GM18526 (cell line): ENCODE data around the gene ABCA4.

Experiments used
- POLR2A ChIP-seq: IDR thresholded peaks from 3 replicates; pipeline ENCODE4 v1.6.1; 2011; ENCODE audit not compliant: insufficient read length; ENCODE audit errors: extremely low read depth

Gene ABCA4

DNA sequence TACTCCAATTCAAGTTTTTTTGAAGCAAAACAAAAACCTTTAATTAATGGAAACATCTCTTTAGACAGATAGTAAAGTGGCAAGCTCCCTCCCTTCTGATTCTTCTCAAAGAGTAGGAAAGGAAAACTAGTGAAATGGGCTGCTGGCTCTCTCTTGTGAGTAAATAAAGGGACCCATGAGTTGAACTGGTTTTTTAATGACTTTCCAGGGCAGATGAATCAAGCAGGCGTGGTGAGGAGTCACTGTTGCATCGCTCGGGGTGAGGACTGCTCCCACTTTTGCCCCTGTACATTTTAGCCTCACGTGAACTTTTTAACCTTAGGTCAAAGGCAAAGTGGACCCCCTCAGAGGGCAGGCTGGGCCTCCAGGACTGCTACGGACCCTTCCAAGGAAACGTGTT is 64.8 kb downstream of the ABCA4 start:
- no peak for TF ChIP-seq POLR2A

DNA sequence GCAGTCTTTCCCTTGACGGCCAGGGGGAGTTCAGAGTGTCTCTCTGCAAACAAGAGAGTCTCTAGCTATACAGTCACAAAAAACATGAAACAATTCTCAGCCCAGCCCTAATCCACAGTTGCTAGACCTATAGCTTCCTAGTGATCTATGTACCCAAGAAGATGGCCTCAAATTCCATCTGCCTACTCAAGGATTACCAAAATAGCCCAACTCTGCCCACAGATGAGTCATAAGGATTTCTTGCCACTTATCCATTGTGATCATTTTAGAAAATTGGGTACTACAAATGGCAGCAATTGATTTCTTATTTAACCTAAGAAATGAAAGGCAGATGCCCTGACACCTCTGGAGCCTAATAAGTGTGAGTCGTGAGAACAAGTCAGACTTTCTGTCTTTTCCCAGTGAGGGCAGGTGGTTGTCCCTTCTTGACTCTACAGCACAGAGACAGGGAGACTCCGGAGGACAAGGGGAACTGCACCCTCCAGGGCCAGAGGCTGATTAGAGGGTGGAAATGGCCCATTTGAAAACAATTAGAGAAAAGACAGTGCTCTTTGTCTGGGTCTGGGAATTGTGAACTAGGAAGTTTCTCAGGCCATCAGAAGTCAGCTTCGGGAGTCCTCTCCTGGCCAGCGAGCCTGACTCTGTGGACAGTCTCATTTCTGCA is 65.4 kb downstream of the ABCA4 start:
- TF ChIP-seq POLR2A: no peak

DNA sequence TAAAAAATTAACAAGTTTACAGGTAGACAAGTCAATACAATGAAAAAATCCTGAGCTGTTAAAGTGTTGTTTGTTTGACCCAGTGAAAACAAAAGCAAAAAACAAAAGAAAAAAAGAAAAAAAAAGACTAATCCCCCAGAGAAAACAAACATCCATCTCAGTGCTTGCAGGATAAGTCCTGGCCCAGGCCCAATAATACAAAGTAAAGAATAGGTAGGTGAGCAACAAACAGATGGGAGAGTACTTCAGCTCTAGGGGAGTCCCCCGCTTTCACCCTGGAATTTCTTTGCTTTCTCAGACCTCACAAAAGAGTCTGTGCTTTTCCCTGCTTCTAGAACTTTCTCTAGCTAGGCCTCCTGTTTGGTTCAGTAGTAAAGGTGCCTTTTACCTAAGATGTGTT is 70.3 kb downstream of the ABCA4 start:
- no peak for TF ChIP-seq POLR2A

DNA sequence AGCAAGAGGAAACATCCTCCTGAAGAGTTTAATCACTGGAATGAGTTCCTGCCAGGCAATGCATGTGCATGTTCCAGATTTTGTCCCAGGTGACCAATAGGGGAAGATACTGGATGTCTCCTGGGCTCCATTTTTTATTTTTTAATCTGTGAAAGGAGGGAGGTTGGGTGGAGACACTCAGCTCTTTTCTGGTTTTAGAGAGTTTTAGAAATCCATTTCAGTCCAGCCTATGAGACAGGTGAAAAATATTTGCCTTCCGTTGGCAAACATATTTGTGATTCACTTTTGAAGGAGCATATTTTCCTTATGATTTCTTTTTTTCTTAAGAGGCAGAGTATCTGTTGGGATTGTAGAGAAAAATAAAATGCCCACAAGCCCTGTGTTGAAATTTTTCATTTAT is 70.7 kb downstream of the ABCA4 start:
- TF ChIP-seq POLR2A: no peak

DNA sequence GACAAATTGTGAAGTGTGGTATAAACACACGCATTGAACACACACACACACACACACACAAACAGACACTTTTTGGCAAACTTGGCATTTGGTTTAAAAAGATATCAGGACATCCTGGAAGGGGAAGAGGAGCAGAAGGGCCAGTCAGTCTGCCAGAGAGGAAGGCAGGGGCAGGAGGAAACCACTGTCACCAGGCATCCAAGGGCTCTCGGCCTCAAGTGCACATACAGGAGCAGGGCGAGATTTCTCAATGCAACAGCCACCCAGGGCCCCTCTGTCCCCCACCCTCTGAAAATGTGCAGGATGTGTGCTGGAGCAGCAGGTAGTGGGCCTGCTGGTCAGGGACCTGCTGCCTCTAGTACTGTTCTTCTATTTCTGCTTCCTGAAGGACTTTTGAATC is 71.2 kb downstream of the ABCA4 start:
- no peak for TF ChIP-seq POLR2A

DNA sequence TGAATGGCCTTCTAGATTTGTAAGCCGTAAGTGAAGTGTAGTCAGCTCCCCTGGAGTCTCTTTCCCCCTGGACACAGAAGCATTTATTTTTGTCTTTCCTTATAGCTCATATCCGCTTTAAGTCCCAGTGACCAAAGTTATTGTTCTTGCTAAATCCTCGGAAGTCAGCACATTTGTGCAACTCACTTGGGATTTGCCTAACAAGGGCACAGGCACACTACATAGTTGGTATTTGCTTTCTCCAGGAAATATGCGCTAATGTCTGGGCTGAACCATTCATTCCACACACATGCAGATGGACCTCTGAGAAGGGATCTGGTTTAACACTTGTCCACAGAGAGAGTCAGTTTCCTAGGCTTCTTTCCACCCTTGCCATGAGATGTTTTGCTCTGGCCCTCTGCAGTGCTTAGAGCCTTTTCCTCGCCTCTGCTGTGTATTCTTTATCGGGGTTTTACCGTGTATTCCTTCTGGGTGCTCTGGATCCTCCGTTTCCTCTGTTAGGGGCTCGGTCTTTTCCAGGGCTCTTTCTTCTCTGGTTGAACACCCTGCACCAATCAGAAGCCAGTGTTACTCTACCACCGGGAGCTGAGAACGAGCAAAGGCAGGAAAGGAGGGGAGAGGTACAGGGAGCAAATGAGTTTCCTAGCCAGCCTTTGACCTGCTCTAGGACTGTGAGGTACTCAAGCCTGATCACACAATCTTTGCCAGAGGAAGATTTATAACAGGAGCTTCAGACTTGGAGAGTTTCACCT is 72.4 kb downstream of the ABCA4 start:
- no peak for TF ChIP-seq POLR2A

DNA sequence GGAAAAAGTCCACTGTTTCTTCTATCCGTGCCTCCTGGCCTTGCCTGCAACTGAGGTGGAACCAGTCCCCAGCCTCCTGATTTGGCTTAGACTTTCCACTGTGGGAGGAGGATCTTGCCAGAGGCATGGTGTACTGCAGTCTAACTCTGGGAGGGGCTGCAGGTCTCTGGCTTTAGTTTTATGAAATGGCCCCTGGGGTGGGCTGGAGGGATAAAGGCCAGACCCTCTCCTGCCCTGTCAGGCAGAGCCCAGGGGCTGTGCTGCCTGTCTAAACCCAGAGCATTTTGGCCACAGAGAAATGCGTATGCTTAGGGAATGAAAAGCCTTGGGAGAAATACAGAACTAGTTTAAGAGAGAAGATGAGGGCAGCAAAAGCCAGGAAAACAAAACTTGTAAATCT is 73.0 kb downstream of the ABCA4 start:
- TF ChIP-seq POLR2A: no peak

DNA sequence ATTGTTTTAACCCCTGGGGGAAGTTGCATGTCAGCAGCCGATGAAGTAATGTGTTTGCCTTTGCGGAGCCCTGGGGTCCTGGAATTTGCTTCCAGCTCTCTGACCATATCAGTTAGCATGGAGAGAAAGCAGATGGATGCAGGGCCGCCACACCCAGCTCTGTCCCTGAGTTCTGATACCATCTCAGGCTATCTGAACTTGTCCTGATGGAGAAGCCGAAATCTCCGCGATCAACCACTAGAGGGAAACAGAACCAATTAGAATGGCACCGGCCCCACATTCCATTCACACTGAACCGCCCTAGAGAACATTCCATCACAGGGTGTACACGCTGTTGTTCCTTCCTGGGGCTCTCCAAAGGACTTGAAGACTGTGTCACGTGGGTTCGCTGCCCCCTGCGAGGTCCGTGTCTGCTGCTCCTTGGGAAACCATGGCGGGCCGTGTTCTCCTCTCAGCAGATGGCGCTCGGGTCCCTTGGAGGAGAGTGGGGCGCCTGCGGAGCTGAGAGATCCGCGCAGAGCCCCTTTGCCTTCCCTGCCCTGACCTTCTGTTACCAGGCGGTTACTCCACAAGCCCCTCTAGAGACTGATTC is 75.4 kb downstream of the ABCA4 start:
- no peak for TF ChIP-seq POLR2A

DNA sequence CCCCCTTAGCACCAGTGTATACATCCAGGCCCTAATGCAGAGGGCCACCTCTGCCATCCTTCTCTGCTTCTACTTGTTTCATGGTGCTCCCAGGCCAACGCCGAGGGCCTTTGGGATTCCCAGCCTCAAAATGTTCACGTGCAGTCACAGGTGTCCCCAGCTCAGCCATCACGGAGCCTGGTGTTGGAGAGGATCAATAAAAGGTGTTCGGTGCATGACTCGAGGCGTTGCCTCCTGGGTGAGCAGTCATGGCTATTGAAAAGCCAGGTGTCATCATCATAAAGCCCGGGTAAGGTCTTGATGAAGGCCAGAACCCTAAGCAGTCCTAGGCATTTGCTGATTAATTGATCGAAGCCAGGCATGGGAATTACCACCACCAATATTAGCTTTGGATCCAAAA is 76.1 kb downstream of the ABCA4 start:
- no peak for TF ChIP-seq POLR2A

DNA sequence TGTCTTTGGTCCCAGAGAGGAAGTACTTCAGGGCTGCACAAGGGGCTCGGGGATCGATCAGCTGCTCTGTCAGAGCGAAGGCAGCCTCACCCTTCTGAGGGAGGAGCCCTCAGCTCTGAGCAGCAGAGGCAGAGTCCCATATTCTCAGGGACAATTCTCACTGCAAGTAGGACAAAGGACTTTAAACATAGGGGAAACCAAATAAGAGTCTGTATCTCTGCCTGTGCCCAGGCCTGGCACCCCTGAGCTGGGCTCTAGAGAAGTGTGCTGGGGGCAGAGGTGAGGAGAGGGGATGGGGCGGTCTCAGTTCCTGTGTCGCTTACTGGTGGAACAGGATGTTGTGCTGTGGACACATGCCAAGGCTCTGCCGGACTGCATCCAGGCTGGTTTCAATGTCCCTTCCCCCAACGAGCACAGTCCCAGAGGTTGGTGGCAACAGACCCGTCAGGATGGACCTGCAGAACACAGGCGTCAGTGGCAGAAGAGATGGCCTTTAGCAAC is 76.6 kb downstream of the ABCA4 start:
- TF ChIP-seq POLR2A: no peak

DNA sequence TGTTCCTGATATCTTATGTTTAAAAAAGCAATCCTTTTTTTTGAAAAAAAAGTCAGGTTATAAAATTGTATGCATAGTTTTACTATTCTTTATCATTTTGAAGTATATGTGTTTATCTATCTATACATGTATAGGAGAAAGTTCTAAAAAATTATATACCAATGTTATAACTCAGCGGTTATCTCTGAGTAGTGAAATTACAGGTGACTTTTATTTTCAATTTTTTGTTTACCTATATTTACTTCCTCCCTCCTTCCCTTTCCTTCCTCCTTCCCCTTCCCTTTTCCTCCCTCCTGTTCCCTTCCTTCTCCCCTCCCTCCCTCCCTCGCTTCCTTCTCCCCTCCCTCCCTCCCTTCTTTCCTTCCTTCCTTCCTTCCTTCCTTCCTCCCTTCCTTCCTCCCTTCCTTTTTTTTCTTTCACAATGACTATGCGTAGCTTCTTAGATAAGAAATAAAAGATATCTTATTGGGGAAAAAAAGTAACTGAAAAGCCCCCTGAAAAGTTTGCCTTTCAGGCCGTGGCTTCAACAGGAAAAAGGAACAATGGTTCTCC is 77.1 kb downstream of the ABCA4 start:
- no peak for TF ChIP-seq POLR2A

DNA sequence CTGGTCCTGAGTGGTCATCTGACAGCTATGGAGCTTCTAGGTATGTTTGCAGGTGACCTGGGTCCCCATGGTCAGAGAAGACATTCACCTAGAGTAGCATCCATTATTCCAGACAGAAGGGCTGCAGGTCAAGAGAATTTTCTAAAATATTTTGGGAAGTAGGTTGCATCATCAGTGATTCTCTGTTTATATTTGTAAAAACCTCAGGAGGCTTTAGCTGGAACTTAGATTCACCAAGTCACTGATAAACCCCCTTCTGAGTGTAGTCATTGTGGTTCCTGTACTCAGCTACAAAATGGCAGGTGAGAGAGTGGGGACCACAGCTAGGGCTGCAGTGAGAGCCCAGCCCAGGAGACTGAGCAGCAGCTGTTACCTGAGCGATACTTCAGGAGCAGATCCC is 78.6 kb downstream of the ABCA4 start:
- no peak for TF ChIP-seq POLR2A

DNA sequence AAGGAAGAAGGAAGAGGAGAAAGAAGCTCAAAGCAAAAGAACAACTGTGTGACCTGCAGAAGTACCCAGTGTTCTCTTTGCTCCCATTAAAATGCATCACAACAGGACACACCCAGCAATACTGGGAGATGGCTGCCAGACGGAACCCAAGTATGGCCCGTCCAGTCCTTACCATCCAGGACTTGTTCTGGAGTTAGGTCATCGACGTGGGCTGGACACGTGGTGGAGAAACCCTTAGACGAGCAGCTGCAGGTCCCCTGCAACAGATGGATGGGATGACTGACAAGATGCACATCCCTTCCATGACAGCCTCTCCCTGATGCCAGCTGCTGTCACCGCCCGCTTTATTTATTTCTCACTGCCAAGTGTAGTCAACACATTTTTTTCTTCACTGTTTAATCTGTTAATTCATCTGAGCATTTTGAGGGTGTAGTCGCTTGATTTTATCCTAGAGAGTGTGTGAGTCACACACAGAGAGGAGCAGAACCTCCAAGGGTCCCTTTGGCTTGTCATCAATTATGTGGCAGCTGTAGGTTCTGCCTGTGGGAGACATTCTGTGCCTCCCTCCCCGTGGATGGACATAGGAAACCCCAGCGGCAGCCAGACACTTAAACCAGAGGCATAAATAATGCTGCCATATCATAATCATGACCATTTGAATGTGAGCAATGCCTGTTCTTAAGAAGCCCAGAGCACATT is 80.9 kb downstream of the ABCA4 start:
- TF ChIP-seq POLR2A: no peak

DNA sequence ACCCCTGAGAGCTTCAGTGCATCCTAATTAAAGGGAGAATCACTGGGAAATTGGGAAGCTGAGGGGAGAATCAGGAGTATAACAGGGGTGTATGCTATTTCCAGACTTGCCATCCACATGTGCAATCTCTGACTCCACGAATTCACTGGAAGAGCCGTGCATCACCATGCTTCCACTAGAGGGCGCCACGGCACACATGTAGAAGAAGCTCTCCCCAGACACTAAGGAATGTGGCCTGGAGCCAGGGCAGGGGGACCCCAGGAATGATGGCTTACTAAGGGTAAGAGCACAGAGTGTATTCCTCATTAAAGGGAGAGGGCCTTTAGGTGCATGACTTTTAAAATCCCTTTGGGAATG is 81.5 kb downstream of the ABCA4 start:
- no peak for TF ChIP-seq POLR2A

DNA sequence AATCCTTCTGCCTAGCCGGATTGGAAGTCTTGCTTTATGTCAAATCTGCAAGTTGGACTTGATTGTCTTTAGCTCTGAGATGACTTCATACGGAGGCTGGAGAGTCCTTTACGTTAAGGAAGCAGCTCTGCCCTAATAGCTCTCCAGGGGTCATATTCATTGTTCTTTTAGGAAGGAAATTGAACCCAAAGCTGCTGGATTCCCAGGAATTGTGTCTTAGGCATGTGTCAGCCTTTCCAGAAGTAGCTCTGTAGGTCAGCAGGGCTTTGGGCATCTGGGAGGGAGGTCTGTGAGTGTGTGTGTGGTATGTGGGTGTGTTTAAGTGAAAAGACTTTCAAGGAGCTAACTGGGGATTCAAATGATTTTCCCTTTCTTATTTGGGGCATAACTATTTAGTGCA is 82.4 kb downstream of the ABCA4 start:
- no peak for TF ChIP-seq POLR2A

DNA sequence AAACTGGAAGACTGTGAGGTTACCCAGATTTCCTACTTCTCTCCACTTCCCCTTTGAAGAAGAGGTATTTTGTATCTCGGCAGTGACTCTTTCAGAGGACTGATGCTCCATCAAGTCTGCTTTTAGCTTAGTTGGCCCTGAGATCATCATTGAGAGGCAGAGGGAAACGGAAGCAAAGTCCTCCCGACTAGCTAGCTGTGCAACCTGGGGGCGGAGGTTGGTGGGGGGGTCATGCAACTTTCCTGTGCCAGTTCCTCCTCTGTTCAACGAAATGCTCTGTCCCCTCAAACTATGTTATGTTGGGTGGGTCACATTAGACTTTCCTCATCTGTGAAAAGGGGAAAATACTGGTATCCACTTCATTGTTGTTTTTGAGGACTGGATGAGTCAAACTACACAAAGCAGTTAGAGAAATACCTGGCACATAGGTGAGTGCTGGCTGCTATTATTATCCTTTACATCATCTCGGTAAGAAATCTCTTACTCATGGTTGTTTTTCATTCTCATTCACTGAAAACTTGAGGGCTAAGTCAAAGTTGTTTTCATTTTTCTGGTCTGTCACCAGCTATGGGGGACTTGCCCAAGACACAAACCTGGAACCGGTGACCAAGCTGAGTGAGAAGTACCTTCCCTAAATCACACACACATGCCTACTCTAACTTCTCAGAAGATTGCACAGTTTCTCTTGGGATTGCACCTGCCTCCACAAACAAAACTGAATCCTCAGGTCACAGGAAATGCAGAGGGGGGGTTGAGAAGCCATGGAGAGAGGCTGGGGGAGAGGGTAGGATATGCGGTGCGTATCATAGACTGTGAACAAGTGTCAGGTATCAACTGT is 83.3 kb downstream of the ABCA4 start:
- TF ChIP-seq POLR2A: no peak
